NOMO-1 treated with dmso at 0.1 percent for 144 hours (cell line): ENCODE results near the gene TTC7B.
A peak's percentile ranks its signal among the peaks of the same experiment; 100 is the strongest.
"Not testable (repeated sequence)": the region's sequence is repeated elsewhere in the genome, so short reads cannot be mapped to it uniquely, and the experiment has no call there.

Experiments used
- DNase-seq: peaks from one replicate; lab custom pipeline; 2025; ENCODE audit not compliant: unreplicated experiment; lab: John Stamatoyannopoulos, UW

The TTC7B gene

GRCh38 chr14:90831821-90832220 lies 15.6 kb upstream of the TTC7B start:
- no peak for DNase-seq

- DNase-seq, result no peak
These were observed 14.9 kb upstream of the TTC7B start for GRCh38 chr14:90830931-90831701.

- no peak for DNase-seq
These were observed 13.4 kb upstream of the TTC7B start for GRCh38 chr14:90829677-90830076.

GRCh38 chr14:90828642-90829487 lies 12.6 kb upstream of the TTC7B start:
- peak; percentile 14 for DNase-seq

GRCh38 chr14:90827919-90828610 lies 11.8 kb upstream of the TTC7B start:
- peak; percentile 86 for DNase-seq

GRCh38 chr14:90823542-90823941 lies 7.3 kb upstream of the TTC7B start:
- not testable (repeated sequence) for DNase-seq

- no peak for DNase-seq
These were observed 4.7 kb upstream of the TTC7B start for GRCh38 chr14:90820958-90821357.

- DNase-seq, result no peak
These were observed 3.6 kb upstream of the TTC7B start for GRCh38 chr14:90819734-90820393.

- DNase-seq, result no peak
These were observed 2.5 kb upstream of the TTC7B start for GRCh38 chr14:90818715-90819114.

- no peak for DNase-seq
These were observed 629 bp upstream of the TTC7B start for GRCh38 chr14:90816681-90817436.

- no peak for DNase-seq
These were observed 733 bp downstream of the TTC7B start for GRCh38 chr14:90815572-90815821.

- DNase-seq, result no peak
These were observed 1.2 kb downstream of the TTC7B start for GRCh38 chr14:90814806-90815571.

- DNase-seq, result no peak
These were observed 2.8 kb downstream of the TTC7B start for GRCh38 chr14:90813442-90813841.

GRCh38 chr14:90812109-90812508 lies 4.1 kb downstream of the TTC7B start:
- no peak for DNase-seq

GRCh38 chr14:90811641-90812040 lies 4.6 kb downstream of the TTC7B start:
- no peak for DNase-seq

GRCh38 chr14:90810806-90811205 lies 5.4 kb downstream of the TTC7B start:
- DNase-seq, result no peak

GRCh38 chr14:90809530-90810312 lies 6.5 kb downstream of the TTC7B start:
- no peak for DNase-seq

GRCh38 chr14:90808759-90809529 lies 7.3 kb downstream of the TTC7B start:
- DNase-seq, result no peak
